IPS-18a (cell line): ENCODE results near the gene CLEC14A.
A peak's percentile ranks its signal among the peaks of the same experiment; 100 is the strongest.

Experiments used
- H3K27ac ChIP-seq: one replicate; pipeline ENCODE4 v1.5.1; 2013; ENCODE audit warnings: low read length
- H3K27me3 ChIP-seq: one replicate; pipeline ENCODE4 v1.6.1; 2013; ENCODE audit warnings: mild to moderate bottlenecking, low read length; ENCODE audit not compliant: control insufficient read depth, insufficient read depth
- H3K36me3 ChIP-seq: one replicate; pipeline ENCODE4 v1.6.1; 2013; ENCODE audit warnings: low read depth, low read length; ENCODE audit not compliant: control insufficient read depth
- H3K4me1 ChIP-seq: one replicate; pipeline ENCODE4 v1.6.1; 2013; ENCODE audit warnings: low read depth, low read length; ENCODE audit not compliant: control insufficient read depth
- H3K4me3 ChIP-seq: one replicate; pipeline ENCODE4 v1.5.1; 2013; ENCODE audit warnings: low read length
- H3K9ac ChIP-seq: one replicate; pipeline ENCODE4 v1.6.1; 2013; ENCODE audit warnings: mild to moderate bottlenecking, low read length, moderate library complexity
- H3K9me3 ChIP-seq: one replicate; pipeline ENCODE4 v1.6.1; 2013; ENCODE audit warnings: low read depth, low read length; ENCODE audit not compliant: control insufficient read depth

The CLEC14A gene

GRCh38 chr14:38278035-38278434 is 22.1 kb upstream of the CLEC14A start:
- no peaks in the 10 kb centered on the region for H3K27me3 ChIP-seq
- H3K27ac ChIP-seq, result no peak overlapping the region
- H3K4me1 ChIP-seq, result peaks cover 5% of the 10 kb centered on the region
- no peaks in the 10 kb centered on the region for H3K9me3 ChIP-seq
- H3K36me3 ChIP-seq, result no peaks in the 10 kb centered on the region
- no peak overlapping the region for H3K4me3 ChIP-seq
- H3K9ac ChIP-seq, result no peak overlapping the region

GRCh38 chr14:38262844-38263243 is 7.0 kb upstream of the CLEC14A start:
- Histone ChIP-seq H3K27me3 (peaks cover under 1% of the 10 kb centered on the region), H3K4me1 (no peaks in the 10 kb centered on the region), H3K9ac (no peak overlapping the region), H3K36me3 (no peaks in the 10 kb centered on the region), H3K4me3 (no peak overlapping the region), H3K9me3 (no peaks in the 10 kb centered on the region), H3K27ac (no peak overlapping the region)

DNA sequence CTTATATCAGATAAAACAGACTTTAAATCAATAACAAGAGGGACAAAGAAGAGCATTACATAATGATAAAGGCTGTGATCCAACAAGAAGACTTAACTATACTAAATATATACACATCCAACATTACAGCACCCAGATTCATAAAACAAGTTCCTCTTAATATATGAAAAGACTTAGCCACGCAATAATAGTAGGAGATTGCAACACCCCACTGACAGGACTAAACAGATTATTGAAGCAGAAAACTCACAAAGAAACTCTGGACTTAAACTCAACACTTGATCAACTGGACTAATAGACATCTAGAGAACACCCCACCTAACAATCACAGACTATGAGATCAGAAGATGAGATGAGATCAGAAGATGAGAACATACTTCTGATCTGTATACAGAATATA is 5.7 kb upstream of the CLEC14A start:
- Histone ChIP-seq H3K27me3 (peaks cover 13% of the 10 kb centered on the region), H3K36me3 (no peaks in the 10 kb centered on the region), H3K9ac (no peak overlapping the region), H3K4me1 (no peaks in the 10 kb centered on the region), H3K4me3 (no peak overlapping the region), H3K9me3 (no peaks in the 10 kb centered on the region), H3K27ac (no peak overlapping the region)

GRCh38 chr14:38257507-38257906 is 1.6 kb upstream of the CLEC14A start:
- H3K4me3 ChIP-seq, result no peak overlapping the region
- H3K27me3 ChIP-seq, result peaks cover 52% of the 10 kb centered on the region
- peaks cover 9% of the 10 kb centered on the region for H3K4me1 ChIP-seq
- H3K9ac ChIP-seq, result no peak overlapping the region
- no peak overlapping the region for H3K27ac ChIP-seq
- no peaks in the 10 kb centered on the region for H3K36me3 ChIP-seq
- H3K9me3 ChIP-seq, result no peaks in the 10 kb centered on the region

GRCh38 chr14:38256533-38256840 is 594 bp upstream of the CLEC14A start:
- Histone ChIP-seq H3K27ac (no peak overlapping the region), H3K9me3 (no peaks in the 10 kb centered on the region), H3K4me3 (peak overlapping the region; percentile 64), H3K27me3 (peaks cover 56% of the 10 kb centered on the region), H3K36me3 (no peaks in the 10 kb centered on the region), H3K9ac (no peak overlapping the region), H3K4me1 (peaks cover 9% of the 10 kb centered on the region)

DNA sequence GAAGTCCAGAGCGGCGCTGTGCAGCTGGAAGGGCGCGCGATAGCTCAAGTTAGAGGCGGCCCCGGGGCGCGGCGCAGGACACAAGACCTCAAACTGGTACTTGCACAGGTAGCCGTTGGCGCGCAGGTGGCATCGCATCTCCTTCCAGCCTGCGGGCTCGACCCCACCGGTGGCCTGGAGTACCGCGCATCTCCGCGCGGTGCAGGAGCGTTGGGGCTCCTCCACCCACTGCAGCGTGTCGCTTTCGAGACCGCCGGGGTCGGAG is 553 bp downstream of the CLEC14A start:
- H3K27me3 ChIP-seq, result peaks cover 56% of the 10 kb centered on the region

DNA sequence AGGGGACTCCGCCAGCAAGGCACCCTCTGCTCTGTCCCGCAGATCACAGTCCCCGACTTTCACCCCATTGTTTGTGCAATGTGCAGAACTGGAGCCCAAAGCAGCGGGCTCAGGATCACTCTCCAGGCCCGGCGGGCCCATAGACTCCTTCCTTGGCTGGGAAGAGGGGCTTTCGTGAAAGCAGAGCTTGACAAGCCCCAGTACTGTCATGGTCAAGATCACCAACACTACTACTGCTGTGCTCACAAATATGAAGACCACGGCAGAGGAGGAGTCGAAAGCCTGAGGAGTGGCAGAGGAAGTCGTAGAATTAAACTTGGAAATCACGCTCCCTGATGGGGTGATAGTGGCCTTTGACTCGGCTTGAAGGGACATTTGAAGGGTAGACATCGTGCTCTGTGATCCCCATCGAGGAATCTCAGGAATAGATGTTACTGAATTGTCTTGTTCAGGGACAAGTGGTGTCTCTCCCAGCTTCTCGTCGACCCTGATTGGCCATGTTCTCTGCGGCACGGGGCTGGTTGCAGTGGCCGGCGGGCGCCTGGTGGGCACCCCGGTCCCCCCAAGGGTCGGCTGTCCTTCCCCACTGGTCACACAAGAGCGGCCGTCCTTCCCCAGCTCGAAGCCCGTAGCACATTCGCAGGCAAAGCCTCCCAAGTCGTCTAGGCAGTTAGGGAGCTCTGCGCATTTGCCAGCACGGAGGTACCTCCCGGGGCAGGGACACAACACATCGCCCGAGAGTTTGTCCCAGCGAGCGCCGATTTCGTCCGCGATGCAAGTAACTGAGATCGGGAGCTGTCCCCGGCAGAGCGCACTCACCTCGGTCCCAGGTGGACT is 1.1 kb downstream of the CLEC14A start:
- Histone ChIP-seq H3K9ac (no peak overlapping the region), H3K36me3 (no peaks in the 10 kb centered on the region), H3K27me3 (peaks cover 56% of the 10 kb centered on the region), H3K9me3 (no peaks in the 10 kb centered on the region), H3K4me3 (peak overlapping the region; percentile 64), H3K4me1 (peaks cover 9% of the 10 kb centered on the region), H3K27ac (no peak overlapping the region)

More for the DNA sequence above, 553 bp downstream of the CLEC14A start:
- Histone ChIP-seq H3K9ac (no peak overlapping the region), H3K4me1 (peaks cover 9% of the 10 kb centered on the region), H3K27ac (no peak overlapping the region), H3K9me3 (no peaks in the 10 kb centered on the region), H3K36me3 (no peaks in the 10 kb centered on the region), H3K4me3 (peak overlapping the region; percentile 64)

- no peaks in the 10 kb centered on the region for H3K36me3 ChIP-seq
- no peak overlapping the region for H3K27ac ChIP-seq
- H3K9ac ChIP-seq, result no peak overlapping the region
- no peaks in the 10 kb centered on the region for H3K9me3 ChIP-seq
- H3K27me3 ChIP-seq, result peaks cover 56% of the 10 kb centered on the region
- H3K4me3 ChIP-seq, result no peak overlapping the region
- peaks cover 9% of the 10 kb centered on the region for H3K4me1 ChIP-seq
Observed at GRCh38 chr14:38253676-38254075, 2.2 kb downstream of the CLEC14A start.

DNA sequence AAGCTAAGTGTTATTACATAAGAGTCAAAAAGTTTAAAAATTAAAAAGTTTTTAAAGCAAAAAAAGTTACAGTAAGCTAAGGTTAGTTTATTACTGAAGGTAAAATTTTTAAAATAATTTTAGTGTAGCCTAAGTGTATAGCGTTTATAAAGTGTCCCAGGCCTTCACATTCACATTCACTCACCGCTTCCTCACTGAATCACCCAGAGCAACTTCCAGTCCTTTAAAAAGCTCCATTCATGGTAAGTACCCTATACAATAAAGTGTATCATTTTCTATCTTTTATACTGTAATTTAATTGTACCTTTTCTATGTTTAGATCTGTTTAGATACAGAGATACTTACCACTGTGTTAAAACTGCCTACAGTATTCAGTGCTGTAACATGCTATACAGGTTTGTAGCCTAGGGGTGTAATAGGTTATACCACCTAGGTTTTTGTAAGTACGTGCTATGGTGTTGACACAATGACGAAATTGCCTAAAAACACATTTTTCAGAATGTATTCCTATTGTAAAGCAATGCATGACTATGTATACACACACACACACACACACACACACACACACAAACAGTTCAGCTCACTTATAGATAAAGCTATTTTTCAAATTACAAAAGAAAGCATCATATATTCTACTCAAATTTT is 3.7 kb downstream of the CLEC14A start:
- Histone ChIP-seq H3K27me3 (peaks cover 49% of the 10 kb centered on the region), H3K4me1 (peaks cover 9% of the 10 kb centered on the region), H3K9me3 (no peaks in the 10 kb centered on the region), H3K4me3 (no peak overlapping the region), H3K27ac (no peak overlapping the region), H3K9ac (no peak overlapping the region), H3K36me3 (no peaks in the 10 kb centered on the region)

DNA sequence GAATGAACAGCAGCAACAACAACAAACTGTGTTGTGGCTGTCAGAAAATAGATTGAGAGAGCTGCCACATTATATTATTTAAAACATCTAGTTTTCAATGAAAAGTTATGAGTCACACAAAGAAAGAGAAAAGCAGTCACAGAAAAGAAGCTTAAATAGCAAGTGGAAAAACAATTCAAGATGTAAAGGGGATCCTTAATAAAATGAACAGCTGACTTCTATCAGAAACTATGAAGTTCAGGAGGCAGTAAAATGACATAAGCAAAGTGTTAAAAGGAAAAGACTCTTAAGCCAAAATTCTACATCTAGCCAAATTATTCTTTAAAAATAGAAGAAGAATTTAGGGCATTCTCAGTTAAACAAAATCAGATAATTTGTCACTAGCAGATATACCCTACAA is 5.6 kb downstream of the CLEC14A start:
- H3K9me3 ChIP-seq, result no peaks in the 10 kb centered on the region
- no peak overlapping the region for H3K27ac ChIP-seq
- peaks cover 7% of the 10 kb centered on the region for H3K4me1 ChIP-seq
- peaks cover 31% of the 10 kb centered on the region for H3K27me3 ChIP-seq
- no peaks in the 10 kb centered on the region for H3K36me3 ChIP-seq
- H3K4me3 ChIP-seq, result no peak overlapping the region
- no peak overlapping the region for H3K9ac ChIP-seq

- peaks cover 12% of the 10 kb centered on the region for H3K27me3 ChIP-seq
- H3K36me3 ChIP-seq, result no peaks in the 10 kb centered on the region
- H3K9ac ChIP-seq, result no peak overlapping the region
- no peak overlapping the region for H3K27ac ChIP-seq
- no peaks in the 10 kb centered on the region for H3K9me3 ChIP-seq
- no peak overlapping the region for H3K4me3 ChIP-seq
- H3K4me1 ChIP-seq, result no peaks in the 10 kb centered on the region
Observed at GRCh38 chr14:38248321-38249028, 7.4 kb downstream of the CLEC14A start.
